HUES6 (cell line): ENCODE data around the gene STIM1.

Experiments
- H3K27ac ChIP-seq: 2 replicates; pipeline ENCODE4 v1.7.0; 2013; ENCODE audit warnings: low read depth, mild to moderate bottlenecking, low read length, inconsistent platforms
- H3K27me3 ChIP-seq: 2 replicates; pipeline ENCODE4 v1.6.1; 2013; ENCODE audit warnings: low read length; ENCODE audit not compliant: control insufficient read depth, insufficient read depth
- H3K36me3 ChIP-seq: 2 replicates; pipeline ENCODE4 v1.6.1; 2013; ENCODE audit warnings: low read length; ENCODE audit not compliant: control insufficient read depth, insufficient read depth
- H3K4me1 ChIP-seq: 2 replicates; pipeline ENCODE4 v1.6.1; 2013; ENCODE audit warnings: low read length; ENCODE audit not compliant: control insufficient read depth, insufficient read depth
- H3K4me3 ChIP-seq: 2 replicates; pipeline ENCODE4 v1.5.1; 2013; ENCODE audit warnings: low read depth, low read length
- H3K9ac ChIP-seq: one replicate; pipeline ENCODE4 v1.6.1; 2013; ENCODE audit warnings: mild to moderate bottlenecking, low read length
- H3K9me3 ChIP-seq: 2 replicates; pipeline ENCODE4 v1.6.1; 2013; ENCODE audit warnings: low read depth, low read length; ENCODE audit not compliant: control insufficient read depth, insufficient read depth

The STIM1 gene

GRCh38 chr11:3873712-3874349 is 18.4 kb downstream of the STIM1 start:
- H3K27ac ChIP-seq: no peak overlapping the region
- H3K27me3 ChIP-seq: no peaks in the 10 kb centered on the region
- H3K4me1 ChIP-seq: peaks cover 14% of the 10 kb centered on the region
- H3K9ac ChIP-seq: no peak overlapping the region
- H3K9me3 ChIP-seq: no peaks in the 10 kb centered on the region
- H3K36me3 ChIP-seq: no peaks in the 10 kb centered on the region
- H3K4me3 ChIP-seq: no peak overlapping the region

GRCh38 chr11:3876613-3877012 is 21.1 kb downstream of the STIM1 start:
- Histone ChIP-seq H3K27me3 (no peaks in the 10 kb centered on the region), H3K4me1 (peaks cover 18% of the 10 kb centered on the region), H3K4me3 (no peak overlapping the region), H3K9ac (no peak overlapping the region), H3K27ac (no peak overlapping the region), H3K36me3 (no peaks in the 10 kb centered on the region), H3K9me3 (no peaks in the 10 kb centered on the region)

- peaks cover 18% of the 10 kb centered on the region for H3K4me1 ChIP-seq
Observed at GRCh38 chr11:3877364-3878257, 22.1 kb downstream of the STIM1 start.

GRCh38 chr11:3878258-3878584 is 22.8 kb downstream of the STIM1 start:
- Histone ChIP-seq H3K36me3 (no peaks in the 10 kb centered on the region), H3K27me3 (no peaks in the 10 kb centered on the region), H3K9me3 (no peaks in the 10 kb centered on the region), H3K9ac (no peak overlapping the region), H3K4me1 (peaks cover 18% of the 10 kb centered on the region), H3K27ac (no peak overlapping the region), H3K4me3 (no peak overlapping the region)

More at GRCh38 chr11:3877364-3878257, 22.1 kb downstream of the STIM1 start:
- no peaks in the 10 kb centered on the region for H3K27me3 ChIP-seq
- H3K4me3 ChIP-seq: no peak overlapping the region
- H3K9me3 ChIP-seq: no peaks in the 10 kb centered on the region
- H3K27ac ChIP-seq: no peak overlapping the region
- no peaks in the 10 kb centered on the region for H3K36me3 ChIP-seq
- no peak overlapping the region for H3K9ac ChIP-seq

GRCh38 chr11:3879216-3879966 is 23.9 kb downstream of the STIM1 start:
- Histone ChIP-seq H3K9me3 (no peaks in the 10 kb centered on the region), H3K9ac (no peak overlapping the region), H3K27me3 (no peaks in the 10 kb centered on the region), H3K4me1 (peaks cover 16% of the 10 kb centered on the region), H3K27ac (no peak overlapping the region), H3K36me3 (no peaks in the 10 kb centered on the region), H3K4me3 (no peak overlapping the region)

GRCh38 chr11:3879967-3880542 is 24.6 kb downstream of the STIM1 start:
- Histone ChIP-seq H3K27ac (no peak overlapping the region), H3K36me3 (no peaks in the 10 kb centered on the region), H3K4me1 (peaks cover 16% of the 10 kb centered on the region), H3K4me3 (no peak overlapping the region), H3K9ac (no peak overlapping the region), H3K9me3 (no peaks in the 10 kb centered on the region), H3K27me3 (no peaks in the 10 kb centered on the region)

- Histone ChIP-seq H3K4me3 (no peak overlapping the region), H3K9me3 (no peaks in the 10 kb centered on the region), H3K27me3 (no peaks in the 10 kb centered on the region), H3K36me3 (no peaks in the 10 kb centered on the region), H3K9ac (no peak overlapping the region), H3K4me1 (peaks cover 16% of the 10 kb centered on the region), H3K27ac (no peak overlapping the region)
Observed at GRCh38 chr11:3880724-3881123, 25.3 kb downstream of the STIM1 start.

- Histone ChIP-seq H3K27ac (no peak overlapping the region), H3K9me3 (no peaks in the 10 kb centered on the region), H3K9ac (no peak overlapping the region), H3K4me3 (no peak overlapping the region), H3K27me3 (no peaks in the 10 kb centered on the region), H3K36me3 (no peaks in the 10 kb centered on the region), H3K4me1 (peaks cover 9% of the 10 kb centered on the region)
Observed at GRCh38 chr11:3882655-3883054, 27.2 kb downstream of the STIM1 start.

GRCh38 chr11:3885855-3886254 is 30.4 kb downstream of the STIM1 start:
- Histone ChIP-seq H3K9ac (no peak overlapping the region), H3K27ac (no peak overlapping the region), H3K27me3 (no peaks in the 10 kb centered on the region), H3K36me3 (no peaks in the 10 kb centered on the region), H3K4me3 (no peak overlapping the region), H3K9me3 (no peaks in the 10 kb centered on the region), H3K4me1 (no peaks in the 10 kb centered on the region)

- no peaks in the 10 kb centered on the region for H3K9me3 ChIP-seq
- H3K36me3 ChIP-seq: no peaks in the 10 kb centered on the region
- no peak overlapping the region for H3K9ac ChIP-seq
- H3K27ac ChIP-seq: no peak overlapping the region
- H3K4me1 ChIP-seq: no peaks in the 10 kb centered on the region
- H3K4me3 ChIP-seq: no peak overlapping the region
- H3K27me3 ChIP-seq: no peaks in the 10 kb centered on the region
Observed at GRCh38 chr11:3886985-3887384, 31.5 kb downstream of the STIM1 start.
